ENCODE results near the gene BCOR. TPM values are rescaled to one million over a fixed set of nuclear protein-coding genes. Genes with fewer than 3 reads are reported as not detected.

Gene BCOR
- total and polyA plus RNA-seq, 9 donors, result 21.0 to 27.8 (median 25.3) TPM

GRCh38 chrX:40142417-40142816, 44.7 kb upstream of the BCOR start:
- Histone ChIP-seq H3K9me3 (replicated peaks; ENCODE audit: control insufficient read depth, low read depth, low read length) (no peaks in the 10 kb centered on the region), H3K4me3 (ENCODE audit: low read length) (no peak overlapping the region), H3K36me3 (ENCODE audit: control insufficient read depth, insufficient read depth, low read length) (no peaks in the 10 kb centered on the region), H3K4me1 (ENCODE audit: control insufficient read depth, insufficient read depth, low read length) (peaks cover 40% of the 10 kb centered on the region), H3K27me3 (ENCODE audit: control insufficient read depth, insufficient read depth, low read length) (peaks cover 65% of the 10 kb centered on the region), H3K27ac (ENCODE audit: low read length) (no peak overlapping the region)
- no peak for DNase-seq
- WGBS (ENCODE audit: insufficient coverage), result 60% methylated on average over 2 of the region's 6 CpGs

GRCh38 chrX:40140706-40141499, 43.1 kb upstream of the BCOR start:
- Histone ChIP-seq H3K4me3 (ENCODE audit: low read length) (no peak overlapping the region), H3K4me1 (ENCODE audit: control insufficient read depth, insufficient read depth, low read length) (peaks cover 31% of the 10 kb centered on the region), H3K27me3 (ENCODE audit: control insufficient read depth, insufficient read depth, low read length) (peaks cover 51% of the 10 kb centered on the region), H3K36me3 (ENCODE audit: control insufficient read depth, insufficient read depth, low read length) (no peaks in the 10 kb centered on the region), H3K9me3 (replicated peaks; ENCODE audit: control insufficient read depth, low read depth, low read length) (no peaks in the 10 kb centered on the region), H3K27ac (ENCODE audit: low read length) (no peak overlapping the region)
- DNase-seq, result peak; percentile 73
- WGBS (ENCODE audit: insufficient coverage), result 53% methylated on average over 2 of the region's 12 CpGs

GRCh38 chrX:40132751-40133150, 35.0 kb upstream of the BCOR start:
- Histone ChIP-seq H3K4me3 (ENCODE audit: low read length) (no peak overlapping the region), H3K9me3 (replicated peaks; ENCODE audit: control insufficient read depth, low read depth, low read length) (no peaks in the 10 kb centered on the region), H3K27ac (ENCODE audit: low read length) (no peak overlapping the region), H3K4me1 (ENCODE audit: control insufficient read depth, insufficient read depth, low read length) (peaks cover 20% of the 10 kb centered on the region), H3K27me3 (ENCODE audit: control insufficient read depth, insufficient read depth, low read length) (peaks cover 11% of the 10 kb centered on the region), H3K36me3 (ENCODE audit: control insufficient read depth, insufficient read depth, low read length) (no peaks in the 10 kb centered on the region)
- WGBS (ENCODE audit: insufficient coverage), result 67% methylated on average over 6 of the region's 7 CpGs
- DNase-seq, result peak; percentile 60

GRCh38 chrX:40131654-40132337, 34.0 kb upstream of the BCOR start:
- Histone ChIP-seq H3K36me3 (ENCODE audit: control insufficient read depth, insufficient read depth, low read length) (no peaks in the 10 kb centered on the region), H3K4me1 (ENCODE audit: control insufficient read depth, insufficient read depth, low read length) (peaks cover 20% of the 10 kb centered on the region), H3K27ac (ENCODE audit: low read length) (peak overlapping the region; percentile 20), H3K27me3 (ENCODE audit: control insufficient read depth, insufficient read depth, low read length) (peaks cover 11% of the 10 kb centered on the region), H3K9me3 (replicated peaks; ENCODE audit: control insufficient read depth, low read depth, low read length) (no peaks in the 10 kb centered on the region), H3K4me3 (ENCODE audit: low read length) (no peak overlapping the region)
- WGBS (ENCODE audit: insufficient coverage), result no CpG with 5 or more reads among the region's 10 CpGs
- DNase-seq, result no peak

- Histone ChIP-seq H3K4me1 (ENCODE audit: control insufficient read depth, insufficient read depth, low read length) (peaks cover 20% of the 10 kb centered on the region), H3K27ac (ENCODE audit: low read length) (no peak overlapping the region), H3K4me3 (ENCODE audit: low read length) (no peak overlapping the region), H3K36me3 (ENCODE audit: control insufficient read depth, insufficient read depth, low read length) (no peaks in the 10 kb centered on the region), H3K27me3 (ENCODE audit: control insufficient read depth, insufficient read depth, low read length) (peaks cover 11% of the 10 kb centered on the region), H3K9me3 (replicated peaks; ENCODE audit: control insufficient read depth, low read depth, low read length) (no peaks in the 10 kb centered on the region)
- DNase-seq, result no peak
- 97% methylated on average over 5 of the region's 6 CpGs for WGBS (ENCODE audit: insufficient coverage)
Observed at GRCh38 chrX:40130207-40130606, 32.4 kb upstream of the BCOR start.

GRCh38 chrX:40127052-40127451, 29.3 kb upstream of the BCOR start:
- no peaks in the 10 kb centered on the region for H3K36me3 ChIP-seq (ENCODE audit: control insufficient read depth, insufficient read depth, low read length)
- H3K9me3 ChIP-seq (replicated peaks; ENCODE audit: control insufficient read depth, low read depth, low read length), result no peaks in the 10 kb centered on the region
- H3K4me1 ChIP-seq (ENCODE audit: control insufficient read depth, insufficient read depth, low read length), result peaks cover 14% of the 10 kb centered on the region
- H3K4me3 ChIP-seq (ENCODE audit: low read length), result no peak overlapping the region
- peak; percentile 76 for DNase-seq
- no peak overlapping the region for H3K27ac ChIP-seq (ENCODE audit: low read length)
- peaks cover 14% of the 10 kb centered on the region for H3K27me3 ChIP-seq (ENCODE audit: control insufficient read depth, insufficient read depth, low read length)
- 40% methylated on average over 1 of the region's 2 CpGs for WGBS (ENCODE audit: insufficient coverage)

GRCh38 chrX:40122487-40122886, 24.7 kb upstream of the BCOR start:
- peaks cover 22% of the 10 kb centered on the region for H3K27me3 ChIP-seq (ENCODE audit: control insufficient read depth, insufficient read depth, low read length)
- no peak for DNase-seq
- H3K4me1 ChIP-seq (ENCODE audit: control insufficient read depth, insufficient read depth, low read length), result no peaks in the 10 kb centered on the region
- no peak overlapping the region for H3K27ac ChIP-seq (ENCODE audit: low read length)
- no peaks in the 10 kb centered on the region for H3K9me3 ChIP-seq (replicated peaks; ENCODE audit: control insufficient read depth, low read depth, low read length)
- 93% methylated on average over 5 of the region's 10 CpGs for WGBS (ENCODE audit: insufficient coverage)
- H3K4me3 ChIP-seq (ENCODE audit: low read length), result no peak overlapping the region
- H3K36me3 ChIP-seq (ENCODE audit: control insufficient read depth, insufficient read depth, low read length), result no peaks in the 10 kb centered on the region

- DNase-seq, result no peak
- H3K36me3 ChIP-seq (ENCODE audit: control insufficient read depth, insufficient read depth, low read length), result no peaks in the 10 kb centered on the region
- WGBS (ENCODE audit: insufficient coverage), result 70% methylated on average over 5 of the region's 5 CpGs
- no peak overlapping the region for H3K27ac ChIP-seq (ENCODE audit: low read length)
- no peaks in the 10 kb centered on the region for H3K4me1 ChIP-seq (ENCODE audit: control insufficient read depth, insufficient read depth, low read length)
- H3K4me3 ChIP-seq (ENCODE audit: low read length), result no peak overlapping the region
- H3K9me3 ChIP-seq (replicated peaks; ENCODE audit: control insufficient read depth, low read depth, low read length), result no peaks in the 10 kb centered on the region
- H3K27me3 ChIP-seq (ENCODE audit: control insufficient read depth, insufficient read depth, low read length), result peaks cover 22% of the 10 kb centered on the region
Observed at GRCh38 chrX:40121618-40122017, 23.9 kb upstream of the BCOR start.

- Histone ChIP-seq H3K27me3 (ENCODE audit: control insufficient read depth, insufficient read depth, low read length) (peaks cover 25% of the 10 kb centered on the region), H3K27ac (ENCODE audit: low read length) (no peak overlapping the region), H3K4me3 (ENCODE audit: low read length) (no peak overlapping the region), H3K9me3 (replicated peaks; ENCODE audit: control insufficient read depth, low read depth, low read length) (no peaks in the 10 kb centered on the region), H3K4me1 (ENCODE audit: control insufficient read depth, insufficient read depth, low read length) (no peaks in the 10 kb centered on the region), H3K36me3 (ENCODE audit: control insufficient read depth, insufficient read depth, low read length) (no peaks in the 10 kb centered on the region)
- 73% methylated on average over 11 of the region's 11 CpGs for WGBS (ENCODE audit: insufficient coverage)
- DNase-seq, result no peak
Observed at GRCh38 chrX:40120838-40121580, 23.3 kb upstream of the BCOR start.

- H3K27me3 ChIP-seq (ENCODE audit: control insufficient read depth, insufficient read depth, low read length), result peaks cover 28% of the 10 kb centered on the region
- H3K27ac ChIP-seq (ENCODE audit: low read length), result no peak overlapping the region
- H3K36me3 ChIP-seq (ENCODE audit: control insufficient read depth, insufficient read depth, low read length), result no peaks in the 10 kb centered on the region
- no peak for DNase-seq
- no peak overlapping the region for H3K4me3 ChIP-seq (ENCODE audit: low read length)
- no peaks in the 10 kb centered on the region for H3K9me3 ChIP-seq (replicated peaks; ENCODE audit: control insufficient read depth, low read depth, low read length)
- WGBS (ENCODE audit: insufficient coverage), result 61% methylated on average over 3 of the region's 6 CpGs
- no peaks in the 10 kb centered on the region for H3K4me1 ChIP-seq (ENCODE audit: control insufficient read depth, insufficient read depth, low read length)
Observed at GRCh38 chrX:40117715-40118285, 20.0 kb upstream of the BCOR start.
